ENCODE results near the gene NTRK2.

The NTRK2 gene

DNA sequence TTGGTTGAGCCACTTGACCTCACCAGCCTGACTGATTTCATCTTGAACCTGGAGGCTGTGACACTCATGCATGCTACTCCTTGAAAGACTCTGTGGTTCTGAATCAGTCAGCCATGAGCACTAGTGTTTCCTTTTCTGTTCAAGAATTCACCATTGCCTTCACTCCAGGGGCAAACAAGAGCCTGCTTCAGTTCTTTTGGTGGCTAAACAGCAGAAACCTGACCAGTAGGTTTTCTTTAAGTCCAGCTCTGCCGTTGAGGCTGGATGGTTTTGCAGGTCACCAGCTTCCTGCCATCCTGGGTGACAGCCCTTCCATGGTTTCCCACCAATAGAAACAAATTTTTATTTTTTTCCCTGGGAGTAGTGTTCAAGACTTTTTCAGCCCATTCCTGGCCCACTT, 10.0 kb downstream of the NTRK2 start:
- TF ChIP-seq TAF1 (IDR thresholded peaks at IDR 0.05; ENCODE audit: low read depth, low read length) = no peak
- no peak for TF ChIP-seq POLR2AphosphoS5 (IDR thresholded peaks at IDR 0.05; ENCODE audit: low read depth, low read length)
- TF ChIP-seq SPI1 (IDR thresholded peaks at IDR 0.05; ENCODE audit: low read depth, low read length) = no peak
- no peak for TF ChIP-seq POU2F2 (IDR thresholded peaks at IDR 0.05; ENCODE audit: low read depth, low read length)
- TF ChIP-seq PAX5 (IDR thresholded peaks at IDR 0.05; ENCODE audit: insufficient read depth, low read length, severe bottlenecking) = no peak
- no peak for TF ChIP-seq POLR2A (IDR thresholded peaks at IDR 0.05; ENCODE audit: low read depth, low read length)
- no peak for FAIRE-seq
- no peak for DNase-seq (ENCODE audit: insufficient read length, low spot score)

DNA sequence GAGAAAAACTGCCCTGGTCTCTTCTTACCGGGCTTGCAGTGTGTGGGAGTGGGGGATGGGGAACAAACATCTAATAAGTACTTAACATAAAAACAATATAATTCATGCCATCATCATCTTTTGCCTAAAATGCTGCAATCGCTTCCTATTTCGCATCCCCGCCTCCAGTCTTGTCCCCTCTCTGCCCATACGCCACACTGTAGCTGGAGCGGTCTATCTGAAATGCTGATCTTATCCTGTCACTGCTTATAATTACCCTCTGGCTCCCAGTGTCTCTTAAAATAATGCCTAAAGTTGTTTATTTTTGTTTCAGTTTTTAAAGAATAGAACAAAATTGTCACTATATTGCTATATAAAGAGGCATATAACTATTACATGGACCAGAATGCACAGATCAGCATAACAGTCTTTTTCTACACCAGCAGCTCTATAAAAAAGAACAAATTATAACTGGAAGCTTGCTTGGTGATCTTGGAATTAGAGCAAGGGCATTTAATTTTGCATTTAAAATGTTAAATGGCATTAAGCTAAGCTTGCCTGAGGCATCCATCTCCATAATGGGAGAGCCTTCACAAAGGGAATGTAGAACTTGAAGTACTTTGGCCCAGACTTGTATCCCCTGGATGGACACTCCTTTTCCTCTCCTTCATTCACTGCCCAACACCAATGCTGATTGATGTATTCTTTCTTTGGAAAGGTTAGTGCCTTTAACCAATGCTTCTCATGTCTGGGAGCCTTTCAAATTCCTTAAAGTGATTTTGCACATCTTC, 12.2 kb downstream of the NTRK2 start:
- TF ChIP-seq POLR2AphosphoS5 (IDR thresholded peaks at IDR 0.05; ENCODE audit: low read depth, low read length) (no peak), TAF1 (IDR thresholded peaks at IDR 0.05; ENCODE audit: low read depth, low read length) (no peak), PAX5 (IDR thresholded peaks at IDR 0.05; ENCODE audit: insufficient read depth, low read length, severe bottlenecking) (no peak), POLR2A (IDR thresholded peaks at IDR 0.05; ENCODE audit: low read depth, low read length) (no peak), POU2F2 (IDR thresholded peaks at IDR 0.05; ENCODE audit: low read depth, low read length) (no peak), SPI1 (IDR thresholded peaks at IDR 0.05; ENCODE audit: low read depth, low read length) (no peak)
- FAIRE-seq (no peak), DNase-seq (ENCODE audit: insufficient read length, low spot score) (no peak)

- FAIRE-seq (no peak), DNase-seq (ENCODE audit: insufficient read length, low spot score) (no peak)
- TF ChIP-seq POU2F2 (IDR thresholded peaks at IDR 0.05; ENCODE audit: low read depth, low read length) = no peak
- TF ChIP-seq POLR2AphosphoS5 (IDR thresholded peaks at IDR 0.05; ENCODE audit: low read depth, low read length) = no peak
- no peak for TF ChIP-seq POLR2A (IDR thresholded peaks at IDR 0.05; ENCODE audit: low read depth, low read length)
- TF ChIP-seq TAF1 (IDR thresholded peaks at IDR 0.05; ENCODE audit: low read depth, low read length) = no peak
- no peak for TF ChIP-seq SPI1 (IDR thresholded peaks at IDR 0.05; ENCODE audit: low read depth, low read length)
- no peak for TF ChIP-seq PAX5 (IDR thresholded peaks at IDR 0.05; ENCODE audit: insufficient read depth, low read length, severe bottlenecking)
Observed at GRCh38 chr9:84686068-84686467, 16.5 kb downstream of the NTRK2 start.

- DNase-seq (ENCODE audit: insufficient read length, low spot score) (no peak), FAIRE-seq (no peak)
- no peak for TF ChIP-seq TAF1 (IDR thresholded peaks at IDR 0.05; ENCODE audit: low read depth, low read length)
- TF ChIP-seq POU2F2 (IDR thresholded peaks at IDR 0.05; ENCODE audit: low read depth, low read length) = no peak
- no peak for TF ChIP-seq SPI1 (IDR thresholded peaks at IDR 0.05; ENCODE audit: low read depth, low read length)
- TF ChIP-seq PAX5 (IDR thresholded peaks at IDR 0.05; ENCODE audit: insufficient read depth, low read length, severe bottlenecking) = no peak
- TF ChIP-seq POLR2A (IDR thresholded peaks at IDR 0.05; ENCODE audit: low read depth, low read length) = no peak
Observed at GRCh38 chr9:84688956-84689355, 19.4 kb downstream of the NTRK2 start.

DNA sequence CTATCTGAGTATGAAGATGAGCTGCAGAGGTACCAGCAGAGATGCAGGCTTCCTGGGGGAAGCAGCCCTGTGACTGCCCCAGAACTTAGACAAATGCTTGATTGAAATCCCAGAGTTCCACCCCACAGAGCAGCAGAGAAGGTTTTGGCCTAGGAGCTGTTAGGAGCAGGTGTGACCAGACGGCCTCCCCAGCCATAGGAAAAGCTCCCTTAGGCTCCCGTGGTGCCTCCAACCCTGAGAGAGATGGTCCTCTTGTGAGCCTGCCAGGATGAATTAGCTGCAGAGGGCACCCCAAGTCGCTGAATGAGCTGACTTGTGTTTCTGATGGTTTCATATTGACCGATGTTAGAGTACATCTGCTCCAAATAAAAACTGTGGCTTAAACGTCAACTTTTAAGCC, 22.1 kb downstream of the NTRK2 start:
- no peak for TF ChIP-seq SPI1 (IDR thresholded peaks at IDR 0.05; ENCODE audit: low read depth, low read length)
- TF ChIP-seq POLR2AphosphoS5 (IDR thresholded peaks at IDR 0.05; ENCODE audit: low read depth, low read length) = no peak
- no peak for TF ChIP-seq POU2F2 (IDR thresholded peaks at IDR 0.05; ENCODE audit: low read depth, low read length)
- TF ChIP-seq PAX5 (IDR thresholded peaks at IDR 0.05; ENCODE audit: insufficient read depth, low read length, severe bottlenecking) = no peak
- TF ChIP-seq POLR2A (IDR thresholded peaks at IDR 0.05; ENCODE audit: low read depth, low read length) = no peak
- no peak for TF ChIP-seq TAF1 (IDR thresholded peaks at IDR 0.05; ENCODE audit: low read depth, low read length)
- DNase-seq (ENCODE audit: insufficient read length, low spot score) (no peak), FAIRE-seq (peak; percentile 55)

- DNase-seq (ENCODE audit: insufficient read length, low spot score) (no peak), FAIRE-seq (peak; percentile 16)
- TF ChIP-seq TAF1 (IDR thresholded peaks at IDR 0.05; ENCODE audit: low read depth, low read length) (no peak), POLR2AphosphoS5 (IDR thresholded peaks at IDR 0.05; ENCODE audit: low read depth, low read length) (no peak), SPI1 (IDR thresholded peaks at IDR 0.05; ENCODE audit: low read depth, low read length) (no peak), PAX5 (IDR thresholded peaks at IDR 0.05; ENCODE audit: insufficient read depth, low read length, severe bottlenecking) (no peak), POLR2A (IDR thresholded peaks at IDR 0.05; ENCODE audit: low read depth, low read length) (no peak), POU2F2 (IDR thresholded peaks at IDR 0.05; ENCODE audit: low read depth, low read length) (no peak)
Observed at GRCh38 chr9:84694248-84694647, 24.7 kb downstream of the NTRK2 start.

- no peak for DNase-seq (ENCODE audit: insufficient read length, low spot score)
- no peak for TF ChIP-seq PAX5 (IDR thresholded peaks at IDR 0.05; ENCODE audit: insufficient read depth, low read length, severe bottlenecking)
- no peak for TF ChIP-seq SPI1 (IDR thresholded peaks at IDR 0.05; ENCODE audit: low read depth, low read length)
- no peak for TF ChIP-seq POLR2A (IDR thresholded peaks at IDR 0.05; ENCODE audit: low read depth, low read length)
- no peak for TF ChIP-seq TAF1 (IDR thresholded peaks at IDR 0.05; ENCODE audit: low read depth, low read length)
- no peak for TF ChIP-seq POU2F2 (IDR thresholded peaks at IDR 0.05; ENCODE audit: low read depth, low read length)
- no peak for TF ChIP-seq POLR2AphosphoS5 (IDR thresholded peaks at IDR 0.05; ENCODE audit: low read depth, low read length)
- no peak for FAIRE-seq
Observed at GRCh38 chr9:84697042-84697441, 27.5 kb downstream of the NTRK2 start.

- FAIRE-seq (peak; percentile 77), DNase-seq (ENCODE audit: insufficient read length, low spot score) (peak; percentile 29)
- TF ChIP-seq POLR2A (IDR thresholded peaks at IDR 0.05; ENCODE audit: low read depth, low read length) (no peak), SPI1 (IDR thresholded peaks at IDR 0.05; ENCODE audit: low read depth, low read length) (no peak), POU2F2 (IDR thresholded peaks at IDR 0.05; ENCODE audit: low read depth, low read length) (no peak), TAF1 (IDR thresholded peaks at IDR 0.05; ENCODE audit: low read depth, low read length) (no peak), POLR2AphosphoS5 (IDR thresholded peaks at IDR 0.05; ENCODE audit: low read depth, low read length) (no peak), PAX5 (IDR thresholded peaks at IDR 0.05; ENCODE audit: insufficient read depth, low read length, severe bottlenecking) (no peak)
Observed at GRCh38 chr9:84697509-84698114, 28.1 kb downstream of the NTRK2 start.

GRCh38 chr9:84698323-84698722, 28.8 kb downstream of the NTRK2 start:
- no peak for FAIRE-seq
- no peak for TF ChIP-seq POU2F2 (IDR thresholded peaks at IDR 0.05; ENCODE audit: low read depth, low read length)
- TF ChIP-seq PAX5 (IDR thresholded peaks at IDR 0.05; ENCODE audit: insufficient read depth, low read length, severe bottlenecking) = no peak
- no peak for TF ChIP-seq POLR2A (IDR thresholded peaks at IDR 0.05; ENCODE audit: low read depth, low read length)
- no peak for TF ChIP-seq TAF1 (IDR thresholded peaks at IDR 0.05; ENCODE audit: low read depth, low read length)
- TF ChIP-seq POLR2AphosphoS5 (IDR thresholded peaks at IDR 0.05; ENCODE audit: low read depth, low read length) = no peak
- TF ChIP-seq SPI1 (IDR thresholded peaks at IDR 0.05; ENCODE audit: low read depth, low read length) = no peak
- no peak for DNase-seq (ENCODE audit: insufficient read length, low spot score)

All from GM12891 (cell line).